Superior temporal gyrus (tissue), 1 donor: ENCODE data around the gene KPNB1.
"Not testable (repeated sequence)": the region's sequence is repeated elsewhere in the genome, so short reads cannot be mapped to it uniquely, and the experiment has no call there.

ENCODE experiments used
- DNase-seq: peaks from one replicate; pipeline ENCODE4 v3.0.0-alpha.2; 2016; ENCODE audit errors: extremely low spot score

KPNB1 gene

DNA sequence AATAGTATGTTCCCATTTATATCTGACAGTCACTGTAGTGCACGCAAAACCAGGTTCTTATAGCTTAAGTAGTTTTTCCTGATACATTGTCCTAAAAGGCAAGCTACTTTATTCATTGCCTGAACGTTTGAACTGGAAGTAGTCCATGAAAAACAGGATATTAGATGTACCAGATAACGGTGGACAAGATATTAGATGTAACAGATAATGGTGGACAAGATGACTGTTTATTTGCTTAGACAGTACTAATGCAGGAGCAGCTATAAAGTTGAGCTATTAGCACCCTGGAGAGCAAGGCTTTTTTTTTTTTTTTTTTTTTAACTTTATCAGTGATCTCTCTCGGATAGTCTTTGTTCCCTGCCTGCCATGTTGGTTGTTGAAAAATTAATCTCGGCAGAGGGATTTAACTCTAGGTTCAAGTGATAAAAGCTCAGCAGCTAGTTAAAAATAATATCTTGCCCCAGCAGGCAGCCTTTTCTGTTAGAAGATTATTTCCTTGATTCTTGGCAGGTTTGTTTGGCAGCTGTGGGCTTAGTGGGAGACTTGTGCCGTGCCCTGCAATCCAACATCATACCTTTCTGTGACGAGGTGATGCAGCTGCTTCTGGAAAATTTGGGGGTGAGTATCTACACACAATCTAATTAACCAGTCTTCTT, 26.9 kb downstream of the KPNB1 start:
- DNase-seq: no peak

- no peak for DNase-seq
These were observed 28.5 kb downstream of the KPNB1 start for GRCh38 chr17:47678196-47678595.

DNA sequence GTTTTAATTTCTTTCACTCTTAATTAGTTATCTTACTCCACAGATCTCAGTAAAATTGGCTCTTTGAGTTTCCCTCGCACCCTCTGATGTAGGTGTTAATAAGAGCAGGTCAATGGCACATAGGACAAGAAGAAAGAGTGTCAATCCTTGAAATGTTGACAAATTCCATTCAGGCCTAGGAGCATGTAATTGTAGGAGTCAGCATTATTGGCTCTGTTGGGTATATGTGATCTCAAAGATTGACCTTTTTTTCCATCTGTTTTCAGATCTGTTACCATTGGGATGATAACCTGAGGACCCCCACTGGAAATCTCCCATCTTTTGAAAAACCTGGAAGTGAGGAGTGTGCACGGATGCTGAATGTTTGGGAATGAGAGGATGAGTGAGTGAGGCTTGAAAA, 32.4 kb downstream of the KPNB1 start:
- DNase-seq: no peak

DNA sequence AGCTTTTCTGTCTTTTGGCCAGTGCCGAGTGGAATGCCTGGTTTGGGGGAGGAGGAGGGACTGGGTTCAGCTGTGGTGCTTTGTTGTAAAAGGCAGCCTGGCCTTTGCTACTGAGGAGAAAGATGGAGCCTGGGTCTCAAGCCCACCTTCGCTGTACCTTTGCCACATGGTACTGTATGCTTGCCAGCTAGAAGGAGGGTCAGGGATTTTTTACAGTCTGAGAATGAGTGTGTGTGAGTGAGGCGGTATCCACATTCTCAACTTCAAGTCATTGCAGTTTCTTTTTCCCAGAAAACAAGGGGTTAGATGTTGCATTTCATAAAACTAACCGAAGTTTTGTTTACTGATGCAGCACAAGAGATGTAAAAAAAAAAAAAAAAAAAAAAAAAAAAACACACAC, 33.0 kb downstream of the KPNB1 start:
- DNase-seq: not testable (repeated sequence)

- no peak for DNase-seq
These were observed 34.3 kb downstream of the KPNB1 start for GRCh38 chr17:47684025-47684424.

DNA sequence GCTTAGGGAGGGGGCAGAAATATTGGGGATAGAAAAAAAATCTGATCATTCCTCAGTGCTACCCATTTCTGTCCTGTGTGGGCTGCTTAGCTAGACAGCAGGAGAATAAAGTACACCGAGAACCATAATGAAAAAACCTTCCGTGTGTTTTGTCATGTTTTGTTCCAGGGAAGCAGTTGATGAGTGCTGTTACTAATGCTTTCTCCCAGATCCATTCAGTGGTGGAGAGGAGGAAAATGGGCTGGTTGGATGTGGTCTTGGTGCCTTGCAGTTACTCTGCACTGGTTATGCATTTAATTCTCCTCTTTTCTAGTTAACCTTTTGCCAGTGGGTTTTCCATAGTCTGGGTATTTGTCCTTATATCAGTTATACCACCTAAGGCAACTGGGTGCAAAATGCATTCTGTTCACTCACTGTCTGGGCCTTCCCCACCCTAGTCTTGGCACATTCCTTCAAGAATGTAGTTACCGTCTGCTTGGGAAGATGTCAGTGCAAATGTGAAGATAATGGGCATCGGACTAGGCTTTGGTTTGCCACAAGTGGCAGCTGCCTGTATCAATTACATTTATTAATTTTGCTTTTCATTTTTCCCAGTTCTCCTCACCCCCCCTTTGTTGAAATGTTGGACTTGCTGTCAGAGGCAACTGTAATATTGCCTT, 34.9 kb downstream of the KPNB1 start:
- no peak for DNase-seq

GRCh38 chr17:47685556-47686275, 36.0 kb downstream of the KPNB1 start:
- DNase-seq: no peak

GRCh38 chr17:47686276-47686635, 36.5 kb downstream of the KPNB1 start:
- no peak for DNase-seq

GRCh38 chr17:47686664-47687327, 37.1 kb downstream of the KPNB1 start:
- DNase-seq: no peak

DNA sequence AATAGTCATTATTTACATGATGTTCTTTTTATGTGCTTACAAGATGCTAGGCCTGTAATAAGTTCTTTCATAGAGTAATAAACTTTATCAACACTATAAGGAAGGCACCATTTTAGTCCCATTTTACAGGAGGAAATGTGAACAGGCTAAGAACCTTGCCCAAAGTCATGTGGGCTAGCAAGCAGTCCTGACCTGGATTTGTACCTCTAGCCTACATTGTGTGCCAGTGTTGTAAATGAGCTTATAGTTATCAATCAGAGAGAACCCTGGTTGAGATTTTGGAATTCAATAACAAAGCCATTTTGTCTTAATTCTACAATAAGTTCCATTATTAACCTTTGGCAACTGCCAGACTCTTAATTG, 37.6 kb downstream of the KPNB1 start:
- no peak for DNase-seq

DNA sequence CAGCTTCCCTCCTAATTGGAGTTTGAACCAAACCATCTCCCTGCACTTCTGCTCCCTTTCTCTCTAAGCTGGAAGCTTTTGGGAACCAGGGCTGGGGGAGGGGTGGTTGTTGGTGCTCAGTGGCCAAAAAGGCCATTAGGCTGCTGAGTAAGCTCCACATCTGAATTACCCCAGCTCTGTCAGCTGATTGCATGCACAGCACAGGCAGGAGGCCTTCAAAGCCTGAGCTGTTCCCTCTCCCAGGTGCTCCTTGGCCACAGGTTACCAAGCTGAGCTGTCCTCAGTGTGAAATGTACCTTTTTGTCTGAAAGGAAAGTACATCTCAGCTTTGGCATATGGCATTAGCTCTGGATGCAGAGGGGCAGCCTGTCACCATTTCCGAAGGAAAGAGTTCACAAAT, 38.0 kb downstream of the KPNB1 start:
- no peak for DNase-seq

- DNase-seq: no peak
These were observed 40.4 kb downstream of the KPNB1 start for GRCh38 chr17:47690121-47690520.

DNA sequence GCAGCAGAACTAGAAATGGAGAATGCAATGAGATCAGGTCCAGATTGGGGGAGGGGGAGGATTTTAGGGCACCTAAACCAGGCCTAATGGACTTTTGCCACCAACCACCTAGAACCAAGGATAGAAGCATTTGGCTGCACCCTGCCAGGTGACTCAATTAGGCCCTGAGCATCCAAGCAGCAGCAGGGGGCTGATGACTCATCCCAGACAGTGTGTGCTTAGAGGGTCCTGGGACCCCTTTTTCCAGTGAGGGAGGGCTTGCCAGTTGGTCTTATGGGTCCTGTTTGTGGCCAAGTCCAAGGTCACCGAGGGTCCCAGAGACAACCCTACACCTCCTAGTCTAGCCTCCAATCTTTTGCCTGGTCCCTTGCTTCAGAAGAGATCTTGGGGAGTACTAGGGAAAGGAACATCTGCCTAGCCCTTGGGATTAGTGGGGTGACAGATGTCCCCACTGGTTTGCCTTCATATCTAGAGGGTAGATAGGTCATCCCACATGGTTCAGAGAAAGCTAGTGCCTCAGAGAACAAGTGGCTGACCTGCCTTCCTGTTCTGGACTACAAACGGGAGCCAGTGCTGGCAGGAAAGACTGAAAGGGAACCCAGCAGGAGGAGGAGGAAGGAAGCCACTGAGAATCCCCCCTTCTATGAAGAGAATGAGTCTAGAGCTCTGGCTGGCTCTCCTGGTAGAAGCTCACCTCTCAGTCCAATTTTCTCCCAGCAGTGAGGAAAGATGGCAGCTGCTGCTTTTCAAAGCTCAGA, 42.6 kb downstream of the KPNB1 start:
- no peak for DNase-seq

DNA sequence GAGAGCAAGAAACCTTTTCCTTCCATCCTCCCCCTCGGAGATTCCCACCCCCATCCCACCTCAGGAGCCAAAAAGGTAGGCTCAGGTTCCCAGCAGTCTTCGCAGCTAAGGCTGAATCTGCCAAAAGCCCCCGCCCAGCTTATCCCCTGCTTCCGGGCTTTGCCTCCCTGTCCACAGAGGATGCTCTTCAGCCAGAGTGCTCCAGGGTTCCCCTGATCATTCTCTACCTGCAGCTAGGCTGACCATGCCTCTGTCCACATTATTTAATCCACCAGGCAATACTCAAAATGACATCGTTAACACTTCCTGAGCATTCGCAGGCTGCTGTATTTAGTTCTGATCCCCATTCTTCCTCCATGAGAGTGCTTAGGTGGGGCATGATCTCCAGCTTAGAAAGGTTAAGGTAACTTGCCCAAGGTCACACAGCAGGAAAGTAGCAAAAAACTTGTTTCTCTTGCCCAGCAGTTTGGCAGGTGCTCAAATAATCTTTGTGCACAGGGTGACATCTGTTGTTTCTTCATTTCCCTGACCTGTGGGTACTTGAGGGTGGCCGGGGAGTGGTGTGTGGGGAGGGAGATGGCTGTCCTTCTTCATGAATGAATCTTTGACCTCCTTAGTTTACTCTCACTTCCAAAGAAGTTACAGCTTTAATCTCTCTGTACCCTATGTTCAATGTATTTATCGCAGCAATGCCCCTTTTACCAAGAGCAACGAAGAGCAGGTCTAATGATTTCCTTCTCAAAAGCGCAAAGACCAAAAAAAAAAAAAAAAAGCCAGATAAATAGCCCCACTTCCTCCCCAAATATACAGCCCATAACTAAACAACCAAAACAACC, 43.4 kb downstream of the KPNB1 start:
- DNase-seq: no peak

DNA sequence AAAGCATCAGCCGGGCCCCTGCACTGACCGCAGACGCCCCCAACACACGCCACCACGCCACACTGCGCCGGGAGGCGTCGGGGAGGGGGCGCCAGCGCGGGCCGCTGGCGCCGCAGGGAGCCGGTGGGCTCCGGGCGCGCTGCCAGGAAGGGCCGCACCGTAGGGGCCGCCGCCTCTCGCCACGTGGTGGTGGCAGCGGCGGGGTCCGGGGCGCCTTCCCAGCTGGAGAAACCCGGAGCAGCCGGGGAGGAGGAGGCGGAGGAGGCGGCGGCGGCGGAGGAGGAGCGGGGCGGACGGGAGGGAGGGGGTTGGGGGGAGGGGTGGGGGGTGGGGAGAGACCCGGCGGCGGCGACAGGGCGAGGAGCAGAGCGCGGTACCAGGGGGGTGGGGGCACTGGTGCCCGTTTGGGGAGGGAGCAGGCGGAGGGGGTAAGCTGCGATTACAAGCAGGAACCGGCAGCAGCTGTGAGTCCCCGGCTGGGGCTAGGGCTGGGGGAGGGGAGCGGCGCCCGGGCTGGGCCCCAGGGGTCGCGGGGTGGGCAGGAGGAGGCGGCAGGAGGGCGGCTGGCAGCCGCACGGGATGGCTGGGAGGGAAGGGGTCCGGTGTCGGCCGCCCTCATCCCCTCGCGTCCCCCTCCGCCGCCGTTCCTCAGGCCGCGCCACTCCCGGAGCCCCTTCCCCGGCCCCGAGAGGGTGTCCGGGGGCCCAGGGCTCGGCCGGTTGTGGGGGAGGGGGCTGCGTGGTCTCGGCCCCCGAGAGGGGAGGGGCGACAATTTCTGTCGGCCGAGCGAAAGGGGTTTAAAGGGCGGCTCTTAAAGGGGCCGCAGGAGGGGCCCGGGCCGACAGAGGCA, 44.2 kb downstream of the KPNB1 start, which contains the start of gene TBKBP1:
TSS of gene TBKBP1 (plus strand) at position 431 of the 850 bp plus-strand sequence. CDS start 1,952 bp downstream, outside the sequence.
- no peak for DNase-seq

- DNase-seq: no peak
These were observed 45.1 kb downstream of the KPNB1 start for GRCh38 chr17:47694581-47695428.

DNA sequence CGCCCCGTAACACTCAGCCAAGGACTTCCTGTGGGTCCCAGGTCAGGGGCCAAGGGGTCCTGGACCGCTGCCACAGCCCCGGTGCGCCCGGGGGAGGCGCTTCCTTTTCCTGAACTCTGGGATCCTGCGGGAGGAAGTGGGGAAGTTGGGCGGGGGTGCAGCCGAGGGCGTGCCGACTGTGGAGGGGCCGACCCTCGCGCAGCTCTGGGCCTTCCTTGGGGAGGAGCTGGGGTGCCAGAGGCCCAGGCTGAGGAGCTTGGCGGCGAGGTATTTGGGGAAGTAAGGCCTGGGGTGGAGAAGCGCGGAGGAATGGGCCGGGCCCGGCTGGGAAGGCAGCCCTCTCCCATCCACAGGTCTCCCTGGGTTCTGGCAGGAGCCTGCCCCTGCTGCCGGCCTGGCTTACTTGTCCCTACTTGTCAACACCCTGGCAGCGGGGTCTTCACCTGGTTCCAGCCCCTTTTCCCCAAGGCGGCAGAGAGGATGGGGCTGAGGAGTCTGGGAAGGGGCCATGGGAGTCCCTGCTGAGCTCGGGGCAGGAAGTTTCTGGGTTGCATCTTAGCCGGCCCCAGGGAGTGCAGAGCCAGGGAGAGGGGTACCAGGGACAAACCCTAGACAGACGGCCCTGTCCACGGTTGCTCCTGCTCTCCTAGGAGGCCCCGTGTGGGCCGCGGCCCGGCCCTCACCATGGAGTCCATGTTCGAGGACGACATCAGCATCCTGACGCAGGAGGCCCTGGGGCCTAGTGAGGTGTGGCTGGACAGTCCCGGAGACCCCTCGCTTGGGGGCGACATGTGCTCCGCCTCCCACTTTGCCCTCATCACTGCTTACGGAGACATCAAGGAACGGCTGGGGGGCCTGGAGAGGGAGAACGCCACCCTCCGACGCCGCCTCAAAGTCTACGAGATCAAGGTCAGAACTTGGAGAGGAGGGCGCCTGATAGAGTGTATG, 46.0 kb downstream of the KPNB1 start:
- DNase-seq: no peak
